ENCODE data around the gene NFIA. TPM values are rescaled to one million over a fixed set of nuclear protein-coding genes. Genes with fewer than 3 reads are reported as not detected.

NFIA gene
- total RNA-seq, 3 donors from 2014 or later = 2.7 to 6.9 (median 5.8) TPM

GRCh38 chr1:61480273-61480935 is 398.0 kb downstream of the NFIA start:
- peaks cover 16% of the 10 kb centered on the region for H3K27me3 Mint-ChIP-seq (ENCODE audit: low read depth)

GRCh38 chr1:61481315-61481715 is 399.0 kb downstream of the NFIA start:
- Mint-ChIP-seq H3K4me1 (ENCODE audit: low read depth) (no peaks in the 10 kb centered on the region), H3K27me3 (ENCODE audit: low read depth) (peaks cover 14% of the 10 kb centered on the region), H3K36me3 (ENCODE audit: insufficient read depth) (no peaks in the 10 kb centered on the region), H3K4me3 (no peak overlapping the region), H3K9me3 (no peaks in the 10 kb centered on the region)
- DNase-seq (no peak), ATAC-seq (no peak)

More at GRCh38 chr1:61480273-61480935, 398.0 kb downstream of the NFIA start:
- Mint-ChIP-seq H3K9me3 (no peaks in the 10 kb centered on the region), H3K4me3 (no peak overlapping the region), H3K36me3 (ENCODE audit: insufficient read depth) (no peaks in the 10 kb centered on the region), H3K4me1 (ENCODE audit: low read depth) (no peaks in the 10 kb centered on the region)
- DNase-seq = no peak
- ATAC-seq = no peak

- no peak for DNase-seq
- no peak for ATAC-seq
- H3K4me1 Mint-ChIP-seq (ENCODE audit: low read depth) = no peaks in the 10 kb centered on the region
Observed at GRCh38 chr1:61482170-61482734, 399.9 kb downstream of the NFIA start.

GRCh38 chr1:61486783-61487536 is 404.6 kb downstream of the NFIA start:
- Mint-ChIP-seq H3K4me1 (ENCODE audit: low read depth) (no peaks in the 10 kb centered on the region), H3K9me3 (no peaks in the 10 kb centered on the region), H3K4me3 (no peak overlapping the region), H3K36me3 (ENCODE audit: insufficient read depth) (no peaks in the 10 kb centered on the region), H3K27me3 (ENCODE audit: low read depth) (peaks cover 1% of the 10 kb centered on the region)
- no peak for ATAC-seq
- DNase-seq = no peak

More at GRCh38 chr1:61482170-61482734, 399.9 kb downstream of the NFIA start:
- Mint-ChIP-seq H3K27me3 (ENCODE audit: low read depth) (peaks cover 14% of the 10 kb centered on the region), H3K9me3 (no peaks in the 10 kb centered on the region), H3K4me3 (no peak overlapping the region), H3K36me3 (ENCODE audit: insufficient read depth) (no peaks in the 10 kb centered on the region)

- Mint-ChIP-seq H3K27me3 (ENCODE audit: low read depth) (no peaks in the 10 kb centered on the region), H3K4me1 (ENCODE audit: low read depth) (no peaks in the 10 kb centered on the region), H3K9me3 (no peaks in the 10 kb centered on the region), H3K36me3 (ENCODE audit: insufficient read depth) (no peaks in the 10 kb centered on the region), H3K4me3 (no peak overlapping the region)
- DNase-seq (no peak), ATAC-seq (no peak)
Observed at GRCh38 chr1:61487801-61488200, 405.4 kb downstream of the NFIA start.

GRCh38 chr1:61490924-61491323 is 408.6 kb downstream of the NFIA start:
- no peak for DNase-seq
- ATAC-seq = no peak
- no peaks in the 10 kb centered on the region for H3K9me3 Mint-ChIP-seq
- H3K4me1 Mint-ChIP-seq (ENCODE audit: low read depth) = no peaks in the 10 kb centered on the region
- H3K36me3 Mint-ChIP-seq (ENCODE audit: insufficient read depth) = no peaks in the 10 kb centered on the region
- H3K27me3 Mint-ChIP-seq (ENCODE audit: low read depth) = no peaks in the 10 kb centered on the region
- no peak overlapping the region for H3K4me3 Mint-ChIP-seq

GRCh38 chr1:61491497-61491896 is 409.1 kb downstream of the NFIA start:
- Mint-ChIP-seq H3K4me1 (ENCODE audit: low read depth) (no peaks in the 10 kb centered on the region), H3K4me3 (no peak overlapping the region), H3K9me3 (no peaks in the 10 kb centered on the region), H3K27me3 (ENCODE audit: low read depth) (no peaks in the 10 kb centered on the region), H3K36me3 (ENCODE audit: insufficient read depth) (no peaks in the 10 kb centered on the region)
- ATAC-seq = no peak
- DNase-seq = no peak

GRCh38 chr1:61494000-61494399 is 411.6 kb downstream of the NFIA start:
- Mint-ChIP-seq H3K4me1 (ENCODE audit: low read depth) (no peaks in the 10 kb centered on the region), H3K27me3 (ENCODE audit: low read depth) (no peaks in the 10 kb centered on the region), H3K9me3 (no peaks in the 10 kb centered on the region)

GRCh38 chr1:61496501-61496900 is 414.1 kb downstream of the NFIA start:
- no peaks in the 10 kb centered on the region for H3K27me3 Mint-ChIP-seq (ENCODE audit: low read depth)
- ATAC-seq = no peak
- H3K4me3 Mint-ChIP-seq = no peak overlapping the region
- DNase-seq = no peak
- H3K36me3 Mint-ChIP-seq (ENCODE audit: insufficient read depth) = no peaks in the 10 kb centered on the region
- H3K4me1 Mint-ChIP-seq (ENCODE audit: low read depth) = no peaks in the 10 kb centered on the region
- H3K9me3 Mint-ChIP-seq = no peaks in the 10 kb centered on the region

More at GRCh38 chr1:61494000-61494399, 411.6 kb downstream of the NFIA start:
- ATAC-seq (no peak), DNase-seq (no peak)
- Mint-ChIP-seq H3K4me3 (no peak overlapping the region), H3K36me3 (ENCODE audit: insufficient read depth) (no peaks in the 10 kb centered on the region)

GRCh38 chr1:61497013-61497412 is 414.7 kb downstream of the NFIA start:
- H3K9me3 Mint-ChIP-seq = no peaks in the 10 kb centered on the region
- H3K4me3 Mint-ChIP-seq = no peak overlapping the region
- no peaks in the 10 kb centered on the region for H3K4me1 Mint-ChIP-seq (ENCODE audit: low read depth)
- DNase-seq = no peak
- peaks cover 4% of the 10 kb centered on the region for H3K27me3 Mint-ChIP-seq (ENCODE audit: low read depth)
- no peak for ATAC-seq
- no peaks in the 10 kb centered on the region for H3K36me3 Mint-ChIP-seq (ENCODE audit: insufficient read depth)

- Mint-ChIP-seq H3K4me1 (ENCODE audit: low read depth) (no peaks in the 10 kb centered on the region), H3K9me3 (no peaks in the 10 kb centered on the region), H3K4me3 (no peak overlapping the region), H3K27me3 (ENCODE audit: low read depth) (peaks cover 10% of the 10 kb centered on the region), H3K36me3 (ENCODE audit: insufficient read depth) (no peaks in the 10 kb centered on the region)
- no peak for ATAC-seq
- no peak for DNase-seq
Observed at GRCh38 chr1:61498342-61498741, 416.0 kb downstream of the NFIA start.

- Mint-ChIP-seq H3K36me3 (ENCODE audit: insufficient read depth) (no peaks in the 10 kb centered on the region), H3K4me3 (no peak overlapping the region), H3K27me3 (ENCODE audit: low read depth) (peaks cover 16% of the 10 kb centered on the region), H3K4me1 (ENCODE audit: low read depth) (no peaks in the 10 kb centered on the region), H3K9me3 (no peaks in the 10 kb centered on the region)
- ATAC-seq (no peak), DNase-seq (no peak)
Observed at GRCh38 chr1:61501971-61502916, 419.9 kb downstream of the NFIA start.

- Mint-ChIP-seq H3K4me1 (ENCODE audit: low read depth) (no peaks in the 10 kb centered on the region), H3K36me3 (ENCODE audit: insufficient read depth) (no peaks in the 10 kb centered on the region)
- no peak for ATAC-seq
Observed at GRCh38 chr1:61504305-61504704, 421.9 kb downstream of the NFIA start.

GRCh38 chr1:61504852-61505390 is 422.6 kb downstream of the NFIA start:
- no peak for DNase-seq
- H3K4me3 Mint-ChIP-seq = no peak overlapping the region
- no peaks in the 10 kb centered on the region for H3K4me1 Mint-ChIP-seq (ENCODE audit: low read depth)
- no peak for ATAC-seq
- peaks cover 16% of the 10 kb centered on the region for H3K27me3 Mint-ChIP-seq (ENCODE audit: low read depth)
- no peaks in the 10 kb centered on the region for H3K9me3 Mint-ChIP-seq
- H3K36me3 Mint-ChIP-seq (ENCODE audit: insufficient read depth) = no peaks in the 10 kb centered on the region

More at GRCh38 chr1:61504305-61504704, 421.9 kb downstream of the NFIA start:
- peaks cover 16% of the 10 kb centered on the region for H3K27me3 Mint-ChIP-seq (ENCODE audit: low read depth)
- no peak for DNase-seq
- H3K4me3 Mint-ChIP-seq = no peak overlapping the region
- H3K9me3 Mint-ChIP-seq = no peaks in the 10 kb centered on the region

Data from activated T-cell treated with anti-CD3 and anti-CD28 coated beads, Interleukin-2, amount 50 U/mL, for 4 hours (primary cell).